Activated CD8-positive, alpha-beta memory T cell treated with anti-CD3 and anti-CD28 coated beads, Interleukin-2, amount 50 U/mL, for 24 hours (primary cell): Measurements from ENCODE around the gene DNAJB12.
"Not testable (repeated sequence)": the region's sequence is repeated elsewhere in the genome, so short reads cannot be mapped to it uniquely, and the experiment has no call there.

Experiments used
- DNase-seq: peaks from one replicate; pipeline ENCODE4 v3.0.0-alpha.2; 2020; ENCODE audit errors: extremely low read depth

DNAJB12 gene

DNA sequence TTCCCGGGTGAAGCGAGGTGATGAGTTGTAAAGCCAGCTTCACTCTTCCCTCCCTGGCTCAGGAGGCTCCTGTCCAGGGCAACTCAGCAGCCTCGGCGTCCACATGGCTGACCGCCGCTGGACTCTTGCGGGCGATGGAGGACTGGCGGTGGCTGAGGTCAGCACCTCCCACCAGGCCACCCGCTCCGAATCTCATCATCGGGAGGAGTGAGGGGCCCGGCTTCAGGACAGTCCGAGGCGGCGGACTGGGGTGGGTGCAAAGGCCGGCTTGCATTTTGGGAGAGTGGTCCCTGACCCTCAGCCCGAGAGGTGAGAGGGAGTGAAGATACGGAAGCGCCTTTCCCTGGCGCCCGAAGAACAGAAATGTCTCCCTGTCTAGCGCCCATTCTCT lies 759 bp downstream of the DNAJB12 start:
- no peak for DNase-seq

DNA sequence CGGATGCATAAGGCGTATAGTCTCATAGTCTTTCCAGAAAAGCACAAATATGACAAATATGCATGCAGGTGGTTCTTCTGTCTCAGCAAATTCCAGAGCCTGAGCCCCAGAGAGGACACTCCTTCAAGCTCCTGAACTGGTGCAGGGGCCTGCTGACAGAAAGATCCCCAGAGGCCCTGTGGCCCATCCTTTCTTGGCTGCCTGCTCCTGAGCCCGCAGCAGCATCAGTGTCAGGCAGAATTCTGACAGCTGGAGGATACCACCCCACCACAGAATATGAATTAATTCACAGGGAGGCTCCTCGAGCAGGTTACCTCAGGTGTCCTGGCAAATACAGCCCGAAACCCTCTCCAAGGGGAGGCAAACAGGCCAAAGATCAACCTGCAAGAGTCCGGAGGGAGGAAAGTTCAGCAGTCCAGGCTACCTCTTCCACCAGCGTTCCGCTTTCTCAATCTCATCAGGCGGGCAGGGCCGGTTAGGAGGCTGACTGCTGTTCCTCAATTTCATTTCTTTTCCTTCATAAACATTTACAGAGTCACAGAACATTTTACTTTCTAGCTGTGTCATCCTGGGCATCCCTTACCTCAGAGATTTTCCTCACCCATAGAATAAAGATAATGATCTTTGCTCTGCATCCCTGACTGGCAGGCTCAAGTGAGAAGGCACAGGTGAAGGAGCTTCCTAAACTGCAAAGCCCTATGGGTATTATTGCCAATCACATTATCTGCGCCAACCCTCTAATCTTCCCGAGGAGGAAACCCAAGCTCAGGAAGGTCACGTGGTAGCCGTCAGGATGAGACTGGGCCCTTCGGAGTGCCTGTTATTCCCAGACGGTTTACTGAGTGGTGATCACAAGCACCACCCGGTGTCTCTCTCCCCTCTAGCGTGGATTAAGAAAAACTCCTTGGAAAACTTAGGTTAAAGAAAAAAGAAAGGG lies 1.4 kb downstream of the DNAJB12 start:
- DNase-seq: no peak

DNA sequence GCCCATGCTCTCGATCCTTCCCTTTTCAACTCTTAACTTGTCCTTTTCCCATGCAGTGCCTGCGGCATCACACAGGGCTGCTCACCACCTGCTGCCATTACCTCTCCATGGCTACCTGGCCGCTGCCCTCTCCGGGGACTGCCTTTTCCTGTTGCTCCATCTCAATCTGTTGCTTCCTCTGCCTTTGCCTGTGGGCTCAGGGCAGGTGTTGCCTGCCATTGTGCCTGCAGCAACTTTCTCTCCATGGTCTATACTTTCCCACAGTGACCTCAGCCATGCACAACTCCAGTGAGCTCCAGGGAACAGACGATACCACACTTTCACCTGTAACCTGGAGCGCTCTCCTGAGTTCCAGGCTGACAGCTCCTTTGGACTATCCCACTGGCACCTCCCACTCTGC lies 3.2 kb downstream of the DNAJB12 start:
- DNase-seq: no peak

DNA sequence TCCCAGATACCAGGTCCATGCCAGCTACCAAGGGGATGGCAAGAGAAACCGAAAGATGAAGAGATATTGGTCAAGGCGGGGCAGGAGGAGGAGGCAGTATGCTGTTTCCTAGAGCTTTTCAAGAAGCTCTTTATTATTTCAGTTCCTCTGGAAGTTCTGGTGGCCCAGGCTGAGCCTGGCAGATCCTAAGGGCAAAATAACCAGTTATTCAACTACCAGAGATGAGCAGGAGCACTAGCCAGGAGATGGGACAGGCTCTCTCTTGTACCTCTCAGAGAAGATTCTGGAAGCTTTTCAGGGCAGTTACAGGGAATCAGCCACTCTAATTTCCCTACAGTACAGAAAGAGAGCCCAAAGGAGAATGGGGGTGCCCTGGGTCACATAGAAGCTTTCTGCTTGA lies 5.3 kb downstream of the DNAJB12 start:
- DNase-seq: no peak

DNA sequence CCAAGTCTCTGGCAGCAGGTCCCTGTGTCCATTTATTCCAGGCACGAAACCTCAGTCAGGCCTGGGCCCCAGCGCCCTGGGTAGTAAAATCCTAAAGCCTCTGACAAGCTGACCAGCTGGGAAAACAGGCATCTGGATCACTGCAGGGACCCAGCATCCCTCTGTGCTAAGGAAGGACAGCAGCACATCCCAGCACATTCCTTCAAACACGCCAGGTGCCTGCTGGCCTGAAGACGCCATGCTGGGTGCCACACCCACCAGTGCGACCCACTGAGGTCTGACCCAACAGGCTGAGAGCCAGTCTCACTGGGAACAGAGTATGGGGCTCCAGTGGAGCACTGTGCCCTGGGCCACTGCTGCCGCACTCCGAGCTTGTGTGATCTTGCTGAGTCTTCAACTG lies 6.4 kb downstream of the DNAJB12 start:
- DNase-seq: no peak

DNA sequence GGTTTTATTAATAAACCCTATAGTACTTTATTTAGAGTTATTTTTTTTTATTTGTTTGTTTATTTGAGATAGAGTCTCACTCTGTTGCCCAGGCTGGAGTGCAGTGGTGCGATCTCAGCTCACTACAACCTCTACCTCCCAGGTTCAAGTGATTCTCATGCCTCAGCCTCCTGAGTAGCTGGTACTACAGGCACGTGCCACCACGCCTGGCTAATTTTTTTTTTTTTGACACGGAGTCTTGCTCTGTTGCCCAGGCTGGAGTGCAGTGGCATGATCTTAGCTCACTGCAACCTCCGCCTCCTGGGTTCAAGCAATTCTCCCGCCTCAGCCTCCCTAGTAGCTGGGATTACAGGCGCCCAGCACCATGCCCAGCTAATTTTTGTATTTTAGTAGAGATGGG lies 8.6 kb downstream of the DNAJB12 start:
- not testable (repeated sequence) for DNase-seq

DNA sequence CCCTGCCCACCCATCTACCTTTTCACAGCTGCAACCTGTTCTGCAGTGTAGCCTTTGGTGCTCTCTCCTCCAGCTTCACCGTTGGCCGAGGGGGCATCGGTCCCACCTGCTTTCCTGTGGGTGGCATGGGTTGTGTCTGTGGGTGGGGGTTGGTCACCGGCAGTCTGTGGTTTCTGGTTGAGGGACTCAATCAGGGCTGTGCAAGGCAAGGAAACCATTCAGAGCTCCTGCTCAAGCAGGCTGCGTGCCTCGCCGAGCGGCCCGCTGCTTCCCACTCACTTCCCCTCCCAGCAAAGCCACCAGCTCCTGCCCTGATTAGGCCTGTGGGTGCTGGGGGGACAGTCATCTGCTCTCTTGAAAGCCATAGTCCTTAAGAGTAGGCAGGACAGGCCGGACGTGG lies 9.8 kb downstream of the DNAJB12 start:
- no peak for DNase-seq

DNA sequence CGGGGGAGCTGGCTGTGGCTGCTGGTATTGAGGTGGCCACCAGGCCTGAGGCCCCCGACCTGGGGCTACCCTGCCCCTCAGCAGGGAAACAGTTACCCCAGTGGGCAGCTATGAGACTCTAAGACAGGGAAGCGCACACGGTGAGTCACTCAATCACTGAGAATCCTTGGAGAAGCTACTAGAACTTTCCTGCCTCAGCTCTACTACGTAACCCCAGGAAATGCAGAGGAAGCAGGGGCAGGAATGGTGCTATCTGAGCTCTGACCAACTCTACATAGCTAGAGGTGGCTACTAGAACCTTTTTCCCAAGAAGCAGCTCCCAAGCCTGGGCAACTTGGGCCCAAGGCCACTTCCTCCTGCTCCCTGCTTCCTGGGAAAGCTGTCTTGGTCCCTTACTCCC lies 11.8 kb downstream of the DNAJB12 start:
- no peak for DNase-seq

DNA sequence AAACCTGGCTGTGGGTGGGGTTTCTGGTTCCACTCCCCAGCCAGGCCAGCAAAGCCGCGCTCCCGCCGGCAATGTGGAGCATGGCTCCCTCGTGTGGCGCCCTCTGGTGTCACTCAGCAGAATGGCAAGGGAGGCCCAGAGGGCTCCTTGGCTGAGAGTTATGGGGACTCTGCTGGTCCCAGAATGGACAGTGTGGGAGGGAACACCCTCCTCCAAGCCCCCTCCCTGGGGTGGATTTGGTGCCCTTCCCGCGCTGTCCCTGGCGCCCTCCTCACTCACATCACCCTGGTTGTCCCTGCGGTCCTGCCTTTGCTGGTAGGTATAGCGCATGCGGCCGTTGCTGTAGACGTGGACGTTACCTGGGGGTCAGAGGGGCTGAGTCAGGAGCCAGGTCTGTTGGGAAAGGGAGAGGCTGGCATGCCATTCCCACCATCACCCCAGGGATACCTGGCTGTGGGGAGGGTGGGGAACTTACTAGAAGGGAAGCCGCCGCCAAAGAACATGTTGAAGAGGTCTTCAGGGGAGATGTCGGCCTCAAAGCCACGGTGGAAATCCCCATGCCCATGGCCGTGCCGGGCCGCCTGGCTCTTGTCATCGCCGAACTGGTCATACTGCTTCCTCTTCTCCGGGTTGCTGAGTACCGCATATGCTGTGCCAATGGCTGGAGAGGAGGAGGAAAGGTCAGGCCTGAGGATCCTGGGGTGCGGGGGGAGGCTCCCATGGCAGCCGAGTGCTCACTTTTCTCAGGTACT lies 14.0 kb downstream of the DNAJB12 start:
- DNase-seq: no peak

DNA sequence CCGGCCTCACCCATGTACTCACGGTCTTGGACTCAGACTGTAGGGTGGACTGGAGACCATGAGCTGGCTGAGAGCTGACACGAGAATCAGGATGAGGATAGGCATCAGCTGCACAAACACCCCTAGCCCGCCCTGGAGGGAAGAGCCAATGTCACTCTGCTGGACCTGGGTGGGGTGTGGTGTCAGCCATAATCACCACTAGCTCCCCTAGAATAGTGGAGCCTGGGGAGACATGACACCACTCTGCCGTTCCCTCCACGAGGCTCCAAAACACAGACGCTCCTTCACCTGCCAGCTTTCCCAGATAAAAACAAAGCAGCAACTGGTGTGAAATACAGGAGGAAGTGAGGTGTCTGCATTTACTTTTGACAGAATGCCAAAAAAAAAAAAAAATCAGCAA lies 16.5 kb downstream of the DNAJB12 start:
- DNase-seq: no peak

DNA sequence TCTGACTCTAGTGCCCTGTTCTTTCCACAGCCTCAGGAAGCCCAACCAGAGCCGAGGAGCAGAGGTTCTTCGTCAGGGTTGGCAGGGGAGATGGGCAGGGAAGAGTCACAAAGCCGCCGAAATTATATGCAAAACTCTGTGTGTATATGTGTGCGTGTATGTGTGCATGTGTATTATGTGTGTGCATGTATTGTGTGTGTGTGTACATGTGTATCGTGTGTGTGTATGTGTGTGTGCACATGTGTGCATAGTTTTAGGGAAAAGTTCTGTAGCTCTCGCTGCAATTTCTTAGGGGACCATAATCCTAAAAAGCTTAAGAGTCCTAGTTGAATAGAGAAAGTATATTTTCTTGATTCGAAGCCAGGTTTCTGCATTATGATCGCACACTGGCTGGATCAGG lies 17.0 kb downstream of the DNAJB12 start:
- DNase-seq: no peak

DNA sequence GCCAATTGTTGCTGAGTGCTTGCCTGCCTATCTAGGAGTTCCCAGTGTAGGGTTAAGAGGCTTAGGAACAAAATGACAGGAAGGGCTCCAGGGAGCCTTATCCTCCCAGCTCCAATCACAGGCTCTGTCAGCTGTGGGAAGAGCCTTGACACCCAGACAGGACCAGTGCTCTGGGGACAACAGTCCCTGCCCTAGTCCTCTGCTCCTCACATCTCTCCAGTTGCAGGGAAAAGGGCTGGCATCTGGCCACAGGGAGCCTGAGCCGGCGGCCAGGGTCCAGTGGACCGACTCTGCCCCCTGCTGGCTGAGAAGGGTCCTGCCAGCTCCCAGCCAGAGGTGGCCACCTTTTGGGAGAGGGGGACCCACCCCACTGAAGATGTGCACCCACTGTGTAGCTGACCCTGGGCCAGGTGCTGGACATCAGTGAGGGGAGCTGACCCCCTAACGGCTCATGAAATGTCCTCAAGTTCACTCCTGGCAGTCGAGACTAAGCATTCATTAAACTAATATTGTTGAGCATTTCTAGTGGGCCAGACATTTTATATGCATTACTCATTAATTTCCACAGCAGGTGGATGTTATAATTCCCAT lies 17.6 kb downstream of the DNAJB12 start:
- DNase-seq: no peak

DNA sequence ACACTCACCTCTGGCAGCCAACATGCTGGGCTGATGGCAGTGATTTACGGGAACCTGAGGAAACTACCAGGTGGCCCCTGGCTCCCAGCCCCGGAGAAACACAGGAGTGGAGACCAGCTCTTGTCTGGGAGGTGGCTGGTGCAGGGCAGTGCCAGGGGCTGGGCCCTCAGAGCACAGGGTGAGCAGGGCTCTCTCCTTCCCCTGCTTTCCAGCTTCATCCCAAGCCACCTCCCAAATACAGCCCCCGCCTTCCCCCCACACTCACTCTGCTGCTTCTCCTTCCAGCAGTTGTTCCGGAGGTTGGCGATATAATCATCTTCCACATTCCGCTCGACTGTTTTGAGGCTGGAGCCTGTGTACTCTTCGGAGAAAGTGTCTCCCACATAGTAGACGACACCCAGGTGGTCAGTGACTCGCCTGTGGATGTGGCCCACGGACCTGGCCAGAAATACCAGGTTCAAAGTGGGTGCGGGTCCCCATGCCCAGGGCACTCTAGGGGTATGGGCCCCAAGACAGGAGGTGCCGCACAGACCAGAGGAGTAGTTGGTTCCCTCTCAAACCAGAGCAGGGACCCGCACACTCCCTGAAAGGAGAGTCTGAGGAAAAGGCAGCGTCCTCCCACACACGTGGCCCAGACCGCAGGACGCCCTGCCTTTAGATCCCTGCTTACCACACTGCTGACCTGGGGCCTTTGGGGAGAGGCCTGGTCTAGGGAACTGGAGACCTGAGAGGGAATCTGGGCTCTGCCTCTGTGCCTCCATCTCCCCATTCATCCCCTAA lies 18.3 kb downstream of the DNAJB12 start:
- no peak for DNase-seq

DNA sequence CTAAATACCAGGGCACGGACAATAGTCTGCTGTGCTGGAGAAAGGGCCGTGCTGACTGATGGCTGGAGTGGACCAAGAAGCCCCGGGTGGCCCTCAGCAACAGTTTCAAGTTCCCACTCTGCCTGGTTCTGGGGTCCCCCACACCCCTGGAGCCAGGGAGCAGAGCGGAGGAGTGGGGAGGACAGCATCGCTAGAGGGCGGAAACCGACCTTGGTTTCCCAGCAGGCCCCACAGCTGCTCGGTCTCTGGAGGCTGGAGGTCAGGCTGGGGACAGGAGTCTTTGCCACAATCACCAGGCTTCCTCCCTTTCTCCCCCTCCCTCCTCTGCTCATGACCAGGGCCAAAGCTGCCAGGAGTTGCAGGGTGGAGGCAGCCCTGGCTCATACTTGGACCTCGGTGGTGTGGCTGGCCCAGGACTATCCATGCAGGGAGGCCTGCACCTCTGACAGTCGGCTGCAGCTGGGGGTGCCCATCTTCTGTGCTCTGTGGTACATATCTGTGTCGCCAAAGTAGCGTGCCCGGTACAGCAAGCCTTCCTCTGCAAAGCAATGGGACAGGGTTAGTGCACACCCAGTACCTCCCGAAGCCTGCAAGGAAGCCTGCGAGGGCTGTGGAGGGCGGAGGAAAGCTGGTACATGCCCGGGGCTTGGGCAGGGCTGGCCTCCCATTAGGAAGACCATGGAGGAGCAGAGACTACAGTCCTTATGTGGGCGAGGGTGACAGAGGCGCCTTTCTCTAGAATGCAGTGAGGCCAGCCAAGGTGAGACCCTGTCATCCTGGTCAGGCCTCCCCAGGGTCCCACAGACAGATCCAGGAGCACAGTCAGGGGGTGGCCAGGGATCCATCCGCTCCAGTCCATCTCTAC lies 19.1 kb downstream of the DNAJB12 start:
- no peak for DNase-seq

DNA sequence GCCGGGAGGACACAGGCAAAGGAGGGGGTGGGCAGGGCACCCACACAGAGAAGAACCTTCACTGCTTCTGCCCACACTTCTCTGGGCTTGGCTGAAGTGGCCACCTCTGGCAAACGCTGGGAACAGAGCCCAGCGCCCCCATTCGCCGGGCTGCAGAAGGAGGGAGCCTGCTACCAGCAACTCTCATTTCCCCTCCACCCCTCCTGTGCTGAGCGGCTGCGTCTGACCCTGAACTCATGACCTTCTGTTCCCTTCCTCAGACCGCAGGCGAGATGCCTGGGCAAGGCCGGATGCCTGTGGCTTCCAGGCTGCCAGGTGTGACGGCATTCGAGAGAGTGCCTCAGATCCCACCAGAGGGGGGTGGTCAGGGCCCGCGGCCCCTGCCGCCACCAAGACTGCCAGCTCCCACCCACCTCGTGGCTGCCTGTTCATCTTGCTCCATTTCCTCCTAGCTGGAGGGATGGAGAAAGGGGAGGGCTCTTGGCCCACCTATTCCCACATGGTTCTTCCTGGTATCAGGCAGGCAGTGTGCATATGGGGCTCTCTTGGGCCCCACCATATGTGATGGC lies 19.8 kb downstream of the DNAJB12 start:
- peak; percentile 65 for DNase-seq

DNA sequence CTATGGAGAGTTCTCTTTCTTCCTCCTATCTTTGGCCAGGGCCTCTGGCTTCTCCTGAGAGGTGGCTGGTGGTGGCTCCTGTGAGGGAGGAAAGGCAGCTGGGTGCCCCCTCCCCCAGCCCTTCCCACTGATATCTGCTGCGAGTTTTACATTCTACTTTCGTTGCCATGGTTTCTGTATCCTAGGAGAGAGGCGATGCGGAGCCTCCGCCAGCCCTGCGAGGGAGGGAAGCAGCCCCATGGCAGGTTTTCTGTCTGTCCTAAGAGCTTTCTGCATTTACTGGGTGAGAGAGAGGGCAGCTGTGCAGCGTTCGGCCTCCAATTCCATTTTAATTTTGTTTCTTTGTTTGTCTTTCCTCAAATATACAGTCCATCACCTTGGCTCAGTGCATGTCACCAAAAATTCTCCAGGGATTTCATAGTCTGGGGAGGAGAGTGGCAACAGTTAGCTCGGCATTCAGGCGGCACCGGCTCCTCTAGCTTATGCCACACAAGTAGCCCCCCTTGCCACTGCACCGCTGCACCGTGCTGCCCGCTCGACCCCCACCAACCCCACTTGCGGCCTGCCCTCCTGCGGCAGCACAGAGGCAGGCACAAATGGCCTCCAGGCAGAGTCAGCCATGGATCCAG lies 20.4 kb downstream of the DNAJB12 start:
- DNase-seq: no peak

DNA sequence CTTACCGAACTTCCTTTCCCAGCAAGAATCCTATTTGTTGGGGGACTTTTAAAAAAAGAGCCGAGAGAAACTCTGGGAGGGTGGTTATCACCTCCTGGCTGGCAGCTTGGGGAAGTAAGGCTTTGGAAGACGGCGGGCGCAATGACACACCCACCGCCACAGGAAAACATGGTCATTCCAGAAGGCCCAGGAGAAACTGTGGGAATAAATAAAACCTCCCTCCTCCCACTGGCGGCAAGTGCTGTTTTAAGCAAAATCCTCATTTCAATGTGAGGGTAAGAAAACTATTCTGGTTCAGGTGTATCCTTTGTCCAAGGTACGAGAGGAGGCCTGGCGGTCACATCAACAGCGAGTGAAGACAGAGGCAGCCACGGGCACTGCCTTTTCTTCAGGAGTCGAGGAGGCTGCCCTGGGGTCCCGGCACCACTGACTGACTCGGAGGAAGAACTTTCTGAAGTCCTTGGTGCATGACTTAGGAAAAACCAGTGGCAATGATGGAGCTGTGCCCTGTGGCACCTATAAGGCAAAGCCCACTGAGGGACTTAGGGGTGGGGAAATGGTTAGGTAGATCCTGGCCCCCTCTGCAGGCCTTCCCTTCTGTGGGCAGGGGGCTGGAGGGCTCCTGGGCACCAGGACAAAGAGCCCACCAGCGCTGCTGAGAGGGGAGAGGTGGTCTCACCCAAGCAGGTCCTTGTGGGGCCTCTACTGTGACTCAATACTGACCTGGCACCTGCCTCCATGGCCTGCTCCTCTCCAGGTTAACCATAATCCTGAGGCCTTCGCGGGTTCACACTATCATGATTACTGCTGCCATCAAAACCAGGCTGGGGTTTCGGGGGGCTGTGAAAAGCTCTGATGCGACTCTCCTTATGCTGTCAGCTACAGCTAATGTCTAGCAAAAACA lies 21.4 kb downstream of the DNAJB12 start:
- no peak for DNase-seq

DNA sequence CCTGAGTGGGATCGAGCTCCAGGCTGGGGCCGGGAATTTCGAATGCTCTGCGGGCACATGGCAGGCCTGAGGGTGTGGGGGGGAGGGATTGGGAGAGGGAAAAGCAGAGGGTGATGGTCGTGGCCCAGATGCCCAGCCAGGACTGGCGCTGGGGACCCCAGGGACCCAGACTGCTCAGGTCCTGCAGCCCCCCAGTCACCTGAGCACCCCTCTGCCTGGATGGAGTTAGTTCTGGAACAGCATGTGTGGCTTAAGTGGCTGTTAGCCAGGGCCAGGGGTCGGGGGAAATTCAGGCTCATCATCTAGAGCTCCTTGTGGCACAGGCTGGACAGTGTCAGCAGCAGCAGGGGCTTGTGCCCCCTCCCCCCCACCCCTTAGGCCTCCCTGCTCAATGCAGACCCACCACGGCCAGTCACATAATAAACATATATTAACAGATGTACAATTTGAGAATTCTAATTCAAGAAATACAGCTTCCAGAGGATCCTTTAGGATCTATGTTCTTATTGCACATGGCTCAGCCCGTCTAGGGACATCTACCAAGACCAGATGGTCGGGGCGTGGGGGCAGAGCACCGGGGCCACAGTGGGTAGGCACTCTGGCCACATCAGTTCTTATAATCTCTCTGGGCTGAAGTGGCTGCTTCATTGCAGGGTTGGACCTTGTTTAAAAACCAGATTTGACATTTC lies 22.2 kb downstream of the DNAJB12 start:
- no peak for DNase-seq
